Right atrium auricular region (tissue), 2 donors: ENCODE data around the gene CBX2. TPM values are rescaled to one million over a fixed set of nuclear protein-coding genes. Genes with fewer than 3 reads are reported as not detected.

Source experiments
- DNase-seq: peaks from one replicate; pipeline ENCODE4 v3.0.0-alpha.2; 2019; ENCODE audit warnings: low spot score
- H3K27ac ChIP-seq, 2 donors: fragments of 200-600 bp; sonication (generic); 1 replicate in 1 of 2; 2 replicates in 1 of 2; pipeline ENCODE4 v1.5.1; 2016 to 2019
- H3K27me3 ChIP-seq, 2 donors: fragments of 200-600 bp; sonication (generic); one replicate each; pipeline versions ENCODE4 v1.5.1 to v1.6.0; 2017 to 2019
- H3K36me3 ChIP-seq: fragments of 200-600 bp; sonication (generic); one replicate; pipeline ENCODE4 v1.5.1; 2016
- H3K4me1 ChIP-seq, 2 donors: fragments of 200-600 bp; sonication (generic); one replicate each; pipeline versions ENCODE4 v1.5.1 to v1.6.0; 2017 to 2019
- H3K4me3 ChIP-seq, 2 donors: fragments of 200-600 bp; sonication (generic); 1 replicate in 1 of 2; 2 replicates in 1 of 2; pipeline ENCODE4 v1.5.1; 2017 to 2019; ENCODE audit warnings: mild to moderate bottlenecking in 1 of 2, moderate library complexity in 1 of 2
- H3K9me3 ChIP-seq, 2 donors: fragments of 200-600 bp; sonication (generic); one replicate each; pipeline ENCODE4 v1.5.1; 2019
- CTCF ChIP-seq, 2 donors: fragments of 200-600 bp; sonication (generic); IDR thresholded peaks; one replicate each; pipeline ENCODE4 v1.5.1; 2019; ENCODE audit warnings: antibody characterized with exemption in 2 of 2
- total RNA-seq, 2 donors: library from RNA; depleted of rRNA; stranded (reverse); fragments of >200 nt; gene quantifications; one replicate each; pipeline ENCODE4 v1.1.0, GENCODE V29; 2016

CBX2 gene
- total RNA-seq, 2 donors from 2014 or later: 1.0 to 1.7 TPM

- Histone ChIP-seq H3K36me3 (no peaks in the 10 kb centered on the region), H3K27me3 (peaks cover 11 to 45% of the 10 kb centered on the region in 2 donors), H3K4me1 (peaks cover 0 to 27% of the 10 kb centered on the region in 2 donors), H3K27ac (no peak overlapping the region), H3K4me3 (no peak overlapping the region), H3K9me3 (no peaks in the 10 kb centered on the region)
- no peak for TF ChIP-seq CTCF (IDR thresholded peaks at IDR 0.05)
- DNase-seq: no peak
Observed at GRCh38 chr17:79745641-79746105, 32.3 kb upstream of the CBX2 start.

- DNase-seq: no peak
- Histone ChIP-seq H3K4me1 (peaks cover 0 to 22% of the 10 kb centered on the region in 2 donors), H3K9me3 (no peaks in the 10 kb centered on the region)
Observed at GRCh38 chr17:79746889-79747507, 30.9 kb upstream of the CBX2 start.

GRCh38 chr17:79747508-79748294 is 30.2 kb upstream of the CBX2 start:
- Histone ChIP-seq H3K9me3 (no peaks in the 10 kb centered on the region), H3K4me1 (peaks cover 0 to 19% of the 10 kb centered on the region in 2 donors), H3K27me3 (peaks cover 11 to 42% of the 10 kb centered on the region in 2 donors), H3K27ac (no peak overlapping the region), H3K36me3 (no peaks in the 10 kb centered on the region), H3K4me3 (no peak overlapping the region)
- no peak for TF ChIP-seq CTCF (IDR thresholded peaks at IDR 0.05)
- DNase-seq: no peak

More at GRCh38 chr17:79746889-79747507, 30.9 kb upstream of the CBX2 start:
- Histone ChIP-seq H3K27ac (no peak overlapping the region), H3K4me3 (no peak overlapping the region), H3K27me3 (peaks cover 11 to 42% of the 10 kb centered on the region in 2 donors), H3K36me3 (no peaks in the 10 kb centered on the region)
- TF ChIP-seq CTCF (IDR thresholded peaks at IDR 0.05): no peak

- H3K4me3 ChIP-seq: no peak overlapping the region
- peaks cover 11 to 42% of the 10 kb centered on the region in 2 donors for H3K27me3 ChIP-seq
- H3K4me1 ChIP-seq: peaks cover 0 to 19% of the 10 kb centered on the region in 2 donors
- H3K36me3 ChIP-seq: no peaks in the 10 kb centered on the region
- no peaks in the 10 kb centered on the region for H3K9me3 ChIP-seq
- TF ChIP-seq CTCF (IDR thresholded peaks at IDR 0.05): no peak
- DNase-seq: no peak
- H3K27ac ChIP-seq: no peak overlapping the region
Observed at GRCh38 chr17:79748295-79749099, 29.5 kb upstream of the CBX2 start.

- no peaks in the 10 kb centered on the region for H3K36me3 ChIP-seq
- peaks cover 0 to 19% of the 10 kb centered on the region in 2 donors for H3K4me1 ChIP-seq
- no peaks in the 10 kb centered on the region for H3K9me3 ChIP-seq
- H3K27ac ChIP-seq: no peak overlapping the region
- H3K4me3 ChIP-seq: no peak overlapping the region
- H3K27me3 ChIP-seq: peaks cover 11 to 42% of the 10 kb centered on the region in 2 donors
- no peak for TF ChIP-seq CTCF (IDR thresholded peaks at IDR 0.05)
- DNase-seq: no peak
Observed at GRCh38 chr17:79749156-79749815, 28.7 kb upstream of the CBX2 start.
